Inflammatory macrophage treated with lipopolysaccharide for 1 hour (primary cell): Measurements from ENCODE around the gene TAF9B.
A peak's percentile ranks its signal among the peaks of the same experiment; 100 is the strongest.
"Not testable (repeated sequence)": the region's sequence is repeated elsewhere in the genome, so short reads cannot be mapped to it uniquely, and the experiment has no call there.

Experiments
- DNase-seq, 2 donors: peaks; one replicate each; pipeline ENCODE4 v3.0.0-alpha.2; 2020 to 2022

The TAF9B gene

DNA sequence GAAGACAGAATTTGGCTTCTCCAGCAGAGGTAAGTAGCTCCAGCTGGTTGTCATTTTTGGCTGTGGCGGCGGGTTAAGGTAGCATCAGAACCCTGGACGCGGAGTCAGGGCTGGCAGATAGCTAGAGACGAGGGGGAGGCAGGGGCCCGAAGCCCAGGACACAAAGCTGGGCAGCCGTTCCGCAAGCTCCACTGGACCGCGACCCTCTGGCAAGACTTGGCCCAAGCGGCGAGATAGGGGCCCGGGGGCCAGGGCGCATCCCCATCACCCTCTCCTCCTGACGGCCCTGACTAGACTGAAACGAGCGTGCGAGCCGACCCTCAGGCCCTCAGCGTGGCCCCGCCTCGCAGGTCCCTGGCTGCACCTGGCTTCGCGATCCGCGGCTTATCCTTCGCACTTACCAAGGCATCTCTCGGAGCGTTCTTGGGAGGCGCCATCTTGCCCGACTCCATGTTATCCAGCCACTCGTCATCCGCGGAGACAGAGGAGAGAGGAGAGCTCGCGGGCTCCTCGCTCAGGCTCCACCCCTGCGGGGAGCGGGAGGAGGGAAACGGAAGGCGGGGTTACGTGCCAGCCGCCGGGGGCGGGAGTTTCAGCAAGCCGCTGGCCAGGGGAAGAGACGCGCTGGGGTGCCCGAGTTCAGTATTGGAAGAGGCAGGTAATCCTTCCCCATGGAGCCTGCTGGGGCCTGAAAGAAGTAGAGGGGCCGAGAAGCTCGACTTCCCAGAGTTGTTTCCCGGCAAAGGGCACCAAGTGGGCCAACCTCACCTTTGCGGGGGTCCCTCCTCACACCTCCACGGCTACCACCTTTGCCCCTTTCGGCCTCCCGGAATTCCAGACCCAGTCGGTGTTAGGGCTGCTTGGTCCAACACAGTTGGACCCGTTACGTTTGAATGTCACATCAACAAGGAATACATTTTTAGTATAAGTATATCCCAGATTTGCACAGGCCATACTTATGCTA, at the start of gene TAF9B:
Gene TAF9B, minus strand, starts transcription at position 491 of the 964 bp plus-strand sequence. Its CDS starts 39 bp downstream, at position 452.
- peak; percentile 62 to 75 for DNase-seq

DNA sequence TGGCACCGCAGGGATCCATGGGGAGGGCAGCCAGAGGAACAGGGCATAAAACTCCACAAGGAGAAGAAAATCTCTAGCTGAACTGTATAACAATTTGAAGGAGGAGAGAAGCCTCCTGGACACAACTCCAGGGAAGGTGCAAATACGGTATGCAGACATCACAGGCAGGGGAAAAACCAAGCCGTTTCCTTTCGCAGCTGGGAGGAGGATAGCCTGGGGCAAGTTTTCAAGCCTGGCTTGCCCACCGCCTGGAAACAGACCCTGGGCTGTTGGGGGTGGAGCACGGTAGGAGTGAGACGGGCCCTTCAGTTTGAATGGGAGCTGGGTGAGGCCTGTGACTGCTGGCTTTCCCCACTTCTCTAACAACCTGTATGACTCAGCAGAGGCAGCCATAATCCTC, 43.4 kb upstream of the TAF9B start:
- DNase-seq: no peak

DNA sequence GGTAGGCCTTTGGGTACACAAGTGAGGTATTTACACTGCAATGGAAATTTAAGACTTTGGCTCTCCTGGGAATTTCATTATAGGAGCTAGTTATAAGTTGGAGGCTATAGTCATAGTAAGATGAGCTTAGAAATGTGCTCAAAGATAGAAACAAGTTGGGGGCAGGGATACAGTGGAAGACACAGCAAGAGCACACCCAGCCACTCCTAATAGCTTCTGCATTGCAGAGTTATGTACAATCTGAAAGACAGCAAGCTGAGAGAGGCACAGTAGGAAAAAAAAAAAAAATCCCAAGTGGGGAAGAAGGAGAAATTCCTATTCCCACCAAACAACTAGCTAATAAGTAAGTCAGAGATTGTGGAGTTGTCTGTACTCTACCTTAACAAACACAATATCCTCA, 41.9 kb upstream of the TAF9B start:
- DNase-seq: no peak

DNA sequence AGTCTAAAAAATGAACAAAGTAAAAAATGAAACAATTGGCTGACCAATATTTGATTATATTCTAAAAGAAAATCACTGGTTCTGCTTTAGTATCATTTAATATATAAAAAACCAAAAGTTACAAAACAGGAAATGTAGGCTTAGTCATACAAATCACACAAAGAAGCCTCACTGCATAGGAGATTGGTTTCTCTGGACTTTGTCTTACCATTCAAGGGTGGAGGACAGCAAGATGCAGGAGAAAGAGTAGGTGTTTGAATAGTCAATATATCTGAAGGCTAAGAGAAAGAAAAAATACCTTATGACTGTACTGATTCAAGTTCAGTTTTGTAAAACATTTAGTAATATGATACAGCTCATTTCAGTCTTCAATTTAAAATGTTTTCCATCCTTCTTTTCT, 28.6 kb upstream of the TAF9B start:
- DNase-seq: no peak

DNA sequence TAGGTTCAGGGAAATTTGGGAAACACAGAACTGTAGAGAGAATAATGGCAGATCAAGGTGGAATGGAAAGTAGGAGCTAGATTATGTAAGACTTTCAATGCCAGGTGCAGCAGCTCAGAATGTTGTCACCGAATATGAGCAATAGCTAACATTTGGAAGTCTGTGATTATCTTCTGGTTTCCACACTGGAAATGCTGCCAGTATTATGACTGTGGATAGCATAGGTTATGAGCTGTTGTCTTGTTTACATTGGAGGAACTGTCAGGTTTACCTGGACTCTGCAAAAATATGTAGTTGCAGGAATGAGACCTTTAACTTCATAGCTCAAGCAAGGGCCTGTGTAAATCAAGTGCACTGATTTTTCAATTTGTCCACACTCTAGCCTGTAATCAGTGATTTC, 26.0 kb upstream of the TAF9B start:
- no peak for DNase-seq

DNA sequence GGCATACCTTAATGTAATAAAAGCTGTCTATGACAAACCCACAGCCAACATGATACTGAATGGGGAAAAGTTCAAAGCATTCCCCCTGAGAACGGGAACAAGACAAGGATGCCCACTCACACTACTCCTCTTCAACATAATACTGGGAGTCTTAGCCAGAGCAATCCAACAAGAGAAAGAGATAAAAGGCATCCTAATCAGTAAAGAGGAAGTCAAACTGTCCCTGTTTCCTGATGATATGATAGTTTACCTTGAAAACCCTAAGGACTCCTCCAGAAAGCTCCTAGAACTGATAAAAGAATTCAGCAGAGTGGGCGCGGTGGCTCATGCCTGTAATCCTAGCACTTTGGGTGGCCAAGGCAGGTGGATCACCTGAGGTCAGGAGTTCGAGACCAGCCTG, 23.7 kb upstream of the TAF9B start:
- DNase-seq: not testable (repeated sequence)

- not testable (repeated sequence) for DNase-seq
Observed at GRCh38 chrX:78160711-78161110, 21.3 kb upstream of the TAF9B start.

- not testable (repeated sequence) for DNase-seq
Observed at GRCh38 chrX:78157846-78158245, 18.4 kb upstream of the TAF9B start.

DNA sequence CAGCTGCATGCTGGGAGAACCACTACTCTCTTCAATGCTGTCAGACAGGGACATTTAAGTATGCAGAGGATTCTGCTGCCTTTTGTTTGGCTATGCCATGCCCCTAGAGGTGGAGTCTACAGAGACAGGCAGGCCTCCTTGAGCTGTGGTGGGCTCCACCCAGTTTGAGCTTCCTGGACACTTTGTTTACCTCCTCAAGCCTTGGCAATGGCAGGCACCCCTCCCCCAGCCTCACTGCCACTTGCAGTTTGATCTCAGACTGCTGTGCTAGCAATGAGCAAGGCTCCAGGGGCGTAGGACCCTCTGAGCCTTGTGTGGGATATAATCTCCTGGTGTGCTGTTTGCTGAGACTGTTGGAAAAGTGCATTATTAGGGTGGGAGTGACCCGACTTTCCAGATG, 17.9 kb upstream of the TAF9B start:
- DNase-seq: not testable (repeated sequence)

DNA sequence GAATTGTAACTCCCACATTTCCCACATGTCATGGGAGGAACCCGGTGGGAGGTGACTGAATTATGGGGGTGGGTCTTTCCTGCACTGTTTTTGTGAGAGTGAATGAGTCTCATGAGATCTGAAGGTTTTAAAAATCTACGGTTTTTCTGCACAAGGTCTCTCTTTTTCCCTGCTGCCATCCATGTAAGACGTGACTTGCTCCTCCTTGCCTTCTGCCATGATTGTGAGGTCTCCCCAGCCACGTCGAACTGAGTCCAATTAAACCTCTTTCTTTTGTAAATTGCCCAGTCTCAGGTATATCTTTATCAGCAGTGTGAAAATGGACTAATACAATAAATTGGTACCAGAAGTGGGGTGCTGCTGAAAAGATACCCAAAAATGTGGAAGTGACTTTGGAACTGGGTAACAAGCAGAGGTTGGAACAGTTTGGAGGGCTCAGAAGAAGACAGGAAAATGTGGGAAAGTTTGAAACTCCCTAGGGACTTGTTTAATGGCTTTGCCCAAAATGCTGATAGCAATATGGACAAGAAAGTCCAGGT, 7.6 kb upstream of the TAF9B start:
- not testable (repeated sequence) for DNase-seq

DNA sequence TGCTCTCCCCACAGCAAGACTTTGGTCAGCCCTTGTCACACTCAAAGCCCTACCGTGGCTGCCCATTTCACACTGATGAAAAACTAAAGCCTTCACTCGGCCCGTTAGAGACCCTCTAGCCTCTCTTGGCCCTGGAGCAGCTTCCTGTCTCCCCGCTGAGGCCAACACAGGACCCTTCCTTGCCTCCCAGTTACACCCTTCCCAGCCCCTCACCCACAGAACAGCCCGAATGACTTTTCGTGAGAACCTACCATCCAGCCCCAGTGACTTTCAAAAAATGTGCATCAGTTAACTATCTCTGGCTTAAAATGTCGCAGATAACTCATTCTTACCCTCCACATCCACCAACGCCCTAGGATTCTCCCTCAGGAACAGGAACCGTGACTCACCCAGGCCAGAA, 756 bp upstream of the TAF9B start:
- DNase-seq: no peak

- no peak for DNase-seq
Observed at GRCh38 chrX:78133238-78133960, 6.1 kb downstream of the TAF9B start.

GRCh38 chrX:78131117-78131516, 8.3 kb downstream of the TAF9B start:
- DNase-seq: no peak

DNA sequence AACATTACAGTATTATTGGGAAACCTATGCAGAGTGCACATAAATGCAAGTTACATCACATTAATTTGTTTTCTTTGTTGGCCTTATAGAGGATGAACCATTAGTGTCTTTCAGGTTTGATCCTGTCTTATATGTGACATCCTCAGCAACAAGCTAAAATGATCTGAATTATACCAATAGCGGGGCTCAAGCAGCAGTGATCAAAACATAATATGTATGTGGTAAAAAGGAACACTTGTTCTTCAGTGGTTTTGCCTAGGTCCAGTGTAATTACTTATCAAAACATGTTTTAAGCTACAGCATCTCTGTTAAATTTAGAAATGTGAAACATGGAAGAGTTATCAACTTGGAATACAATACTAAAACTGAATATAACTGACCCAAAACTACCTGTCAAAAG, 9.1 kb downstream of the TAF9B start:
- DNase-seq: no peak

- DNase-seq: no peak
Observed at GRCh38 chrX:78129714-78130113, 9.7 kb downstream of the TAF9B start.

- DNase-seq: not testable (repeated sequence)
Observed at GRCh38 chrX:78125781-78126180, 13.7 kb downstream of the TAF9B start.

DNA sequence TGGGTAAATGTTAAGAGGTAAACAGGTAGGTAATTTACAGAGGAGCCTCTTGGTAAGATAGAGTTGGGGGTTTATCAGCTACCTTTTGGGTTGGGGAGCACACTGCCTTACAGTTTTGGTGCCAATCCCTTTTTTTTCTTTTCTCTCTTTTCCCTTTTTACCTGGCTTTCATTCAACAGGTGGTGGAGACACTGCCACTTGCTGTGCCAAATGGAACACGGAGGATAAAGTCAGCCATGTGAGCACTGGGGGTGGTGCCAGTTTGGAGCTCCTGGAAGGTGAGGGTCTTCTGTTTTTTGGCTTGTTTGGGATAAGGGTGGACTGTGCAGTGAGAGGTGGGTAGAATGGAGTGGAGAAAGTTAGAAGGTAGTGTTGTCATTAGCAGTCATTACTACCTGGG, 14.3 kb downstream of the TAF9B start:
- no peak for DNase-seq

DNA sequence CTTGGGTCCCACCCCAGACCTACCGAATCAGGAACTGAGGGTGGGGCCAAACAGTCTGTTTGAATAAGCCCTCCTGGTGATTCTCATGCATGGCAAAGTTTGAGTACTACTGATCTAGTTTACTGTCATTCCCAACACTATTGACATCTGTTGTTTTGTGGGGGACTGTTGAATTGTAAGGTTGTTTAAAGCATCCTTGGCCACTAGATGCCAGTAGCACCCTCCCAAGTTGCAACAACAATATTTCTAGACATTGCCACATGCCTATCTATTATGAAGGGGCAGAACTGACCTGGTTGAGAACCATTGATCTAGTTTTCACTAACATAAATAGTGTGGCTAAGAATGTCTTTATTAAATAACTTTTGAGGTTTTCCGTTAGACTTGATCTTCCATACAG, 15.1 kb downstream of the TAF9B start:
- no peak for DNase-seq

DNA sequence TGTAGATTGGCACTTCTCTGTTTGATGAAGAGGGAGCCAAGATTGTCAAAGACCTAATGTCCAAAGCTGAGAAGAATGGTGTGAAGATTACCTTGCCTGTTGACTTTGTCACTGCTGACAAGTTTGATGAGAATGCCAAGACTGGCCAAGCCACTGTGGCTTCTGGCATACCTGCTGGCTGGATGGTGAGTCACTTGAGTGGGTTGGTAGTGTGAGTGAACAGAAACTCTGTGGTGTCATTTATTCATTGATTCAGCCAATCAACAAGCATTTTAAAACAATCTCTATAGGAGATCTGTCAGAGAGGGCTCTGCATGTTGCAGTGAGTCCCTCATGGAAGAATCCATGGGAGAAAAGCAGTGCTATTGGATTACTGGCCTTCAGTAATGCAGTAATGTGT, 16.3 kb downstream of the TAF9B start:
- no peak for DNase-seq

- no peak for DNase-seq
Observed at GRCh38 chrX:78119521-78120227, 19.8 kb downstream of the TAF9B start.

DNA sequence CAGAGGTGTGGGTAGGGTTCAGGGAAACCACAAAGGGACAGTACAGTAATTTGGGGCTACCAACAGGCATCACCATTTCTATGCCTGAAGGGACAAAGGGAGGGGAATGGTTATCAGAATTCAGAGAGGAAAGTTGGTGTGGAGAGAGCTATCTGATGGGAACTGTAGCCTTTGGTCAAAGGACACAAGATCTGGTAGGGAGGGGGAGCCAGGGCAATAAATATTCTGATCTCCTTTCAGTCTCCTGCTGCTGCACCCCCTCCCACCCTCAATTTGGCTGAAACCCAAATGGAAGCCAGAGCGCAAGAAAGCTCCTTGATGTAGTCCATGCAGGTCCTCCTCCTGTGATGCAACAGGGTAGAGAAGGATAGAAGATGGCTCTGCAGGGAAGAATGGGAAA, 20.8 kb downstream of the TAF9B start:
- DNase-seq: no peak

DNA sequence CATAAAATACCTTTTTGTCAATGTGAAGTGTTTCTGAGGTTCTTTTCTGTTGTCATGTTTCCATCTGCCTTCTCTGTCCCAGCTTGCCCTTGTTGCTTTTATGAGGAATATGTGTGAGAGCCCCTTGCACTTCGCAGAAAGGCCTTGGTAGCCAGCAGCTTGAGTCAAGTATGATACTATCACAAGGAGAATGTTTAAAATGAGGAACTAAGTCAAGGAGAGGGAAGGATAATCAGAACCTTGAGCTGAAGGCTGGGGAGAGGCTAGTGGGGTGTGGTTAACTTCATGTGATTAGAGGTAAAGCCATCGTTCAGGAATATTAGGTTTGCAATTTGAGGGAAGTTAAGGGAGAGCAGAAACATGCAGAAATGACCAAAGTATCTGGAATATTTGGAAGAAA, 22.7 kb downstream of the TAF9B start:
- DNase-seq: no peak

GRCh38 chrX:78116365-78116764, 23.1 kb downstream of the TAF9B start:
- DNase-seq: no peak
